Suprapubic skin (tissue), 4 donors: ENCODE data around the gene ZNF467. TPM values are rescaled to one million over a fixed set of nuclear protein-coding genes. Genes with fewer than 3 reads are reported as not detected.

Experiments used
- DNase-seq, 2 donors: peaks; one replicate each; pipeline ENCODE4 v3.0.0-alpha.2; 2019; ENCODE audit warnings: low spot score in 2 of 2
- H3K27ac ChIP-seq: fragments of 200-600 bp; sonication (generic); one replicate; pipeline ENCODE4 v1.5.1; 2019
- H3K27me3 ChIP-seq: fragments of 200-600 bp; sonication (generic); one replicate; pipeline ENCODE4 v1.5.1; 2019
- H3K36me3 ChIP-seq: fragments of 200-600 bp; sonication (generic); one replicate; pipeline ENCODE4 v1.5.1; 2019
- H3K4me1 ChIP-seq: fragments of 200-600 bp; sonication (generic); one replicate; pipeline ENCODE4 v1.5.1; 2019
- H3K4me3 ChIP-seq: fragments of 200-600 bp; sonication (generic); one replicate; pipeline ENCODE4 v1.5.1; 2019; ENCODE audit warnings: mild to moderate bottlenecking
- H3K9me3 ChIP-seq: fragments of 200-600 bp; sonication (generic); one replicate; pipeline ENCODE4 v1.5.1; 2019
- CTCF ChIP-seq, 2 donors: fragments of 200-600 bp in 1 of 2; fragments of 450-650 bp in 1 of 2; sonication (generic) in 1 of 2; IDR thresholded peaks; one replicate each; pipeline ENCODE4 v1.5.1; 2016 to 2019; ENCODE audit warnings: antibody characterized with exemption in 2 of 2, mild to moderate bottlenecking in 1 of 2, moderate library complexity in 1 of 2
- EP300 ChIP-seq: sonication (generic); formaldehyde crosslinking; IDR thresholded peaks from one replicate; pipeline ENCODE4 v1.6.1; 2017; ENCODE audit warnings: antibody characterized with exemption
- POLR2A ChIP-seq, 2 donors: fragments of 450-650 bp; IDR thresholded peaks; one replicate each; pipeline ENCODE4 v1.6.1; 2017; ENCODE audit warnings: antibody characterized with exemption in 2 of 2, mild to moderate bottlenecking in 2 of 2, moderate library complexity in 2 of 2
- POLR2AphosphoS5 ChIP-seq, 3 donors: sonication (generic); formaldehyde crosslinking; IDR thresholded peaks; one replicate each; pipeline ENCODE4 v1.6.1; 2017; ENCODE audit warnings: antibody characterized with exemption in 3 of 3
- WGBS: methylation state at CpG from one replicate; pipeline ENCODE4 v1.1.5; 2018; 5-methylcytosine and 5-hydroxymethylcytosine counted together
- total RNA-seq, 4 donors: library from RNA; depleted of rRNA; stranded (reverse); fragments of >200 nt; gene quantifications; one replicate each; pipeline ENCODE4 v1.1.0, GENCODE V29; 2016

Gene ZNF467
- total RNA-seq, 4 donors from 2014 or later: 2.9 to 10.8 (median 4.6) TPM

- 84% methylated on average over 8 of the region's 8 CpGs for WGBS
- Histone ChIP-seq H3K27ac (no peak overlapping the region), H3K9me3 (no peaks in the 10 kb centered on the region), H3K4me3 (no peak overlapping the region), H3K27me3 (peaks cover 10% of the 10 kb centered on the region), H3K4me1 (peaks cover 9% of the 10 kb centered on the region), H3K36me3 (peaks cover 24% of the 10 kb centered on the region)
- DNase-seq: no peak
- TF ChIP-seq POLR2AphosphoS5 (IDR thresholded peaks at IDR 0.05): no peak
- no peak for TF ChIP-seq CTCF (IDR thresholded peaks at IDR 0.05)
- no peak for TF ChIP-seq POLR2A (IDR thresholded peaks at IDR 0.05)
Observed at GRCh38 chr7:149767068-149767467, 6.3 kb downstream of the ZNF467 start.

GRCh38 chr7:149766135-149766675 is 7.2 kb downstream of the ZNF467 start:
- Histone ChIP-seq H3K9me3 (no peaks in the 10 kb centered on the region), H3K27me3 (peaks cover 10% of the 10 kb centered on the region), H3K4me1 (peaks cover 4% of the 10 kb centered on the region), H3K4me3 (no peak overlapping the region), H3K27ac (no peak overlapping the region), H3K36me3 (peaks cover 24% of the 10 kb centered on the region)
- no peak for DNase-seq
- TF ChIP-seq EP300 (no peak), POLR2AphosphoS5 (IDR thresholded peaks at IDR 0.05) (no peak), CTCF (IDR thresholded peaks at IDR 0.05) (no peak), POLR2A (IDR thresholded peaks at IDR 0.05) (no peak)
- 90% methylated on average over 18 of the region's 18 CpGs for WGBS

GRCh38 chr7:149765399-149766121 is 7.8 kb downstream of the ZNF467 start:
- no peak for DNase-seq
- Histone ChIP-seq H3K4me1 (no peaks in the 10 kb centered on the region), H3K27ac (no peak overlapping the region), H3K27me3 (peaks cover 10% of the 10 kb centered on the region), H3K9me3 (no peaks in the 10 kb centered on the region), H3K4me3 (no peak overlapping the region), H3K36me3 (peaks cover 24% of the 10 kb centered on the region)
- no peak for TF ChIP-seq CTCF (IDR thresholded peaks at IDR 0.05)
- no peak for TF ChIP-seq POLR2AphosphoS5 (IDR thresholded peaks at IDR 0.05)
- TF ChIP-seq POLR2A (IDR thresholded peaks at IDR 0.05): no peak
- no peak for TF ChIP-seq EP300
- 73% methylated on average over 43 of the region's 76 CpGs for WGBS

- no peaks in the 10 kb centered on the region for H3K9me3 ChIP-seq
- no peak for DNase-seq
- peaks cover 24% of the 10 kb centered on the region for H3K36me3 ChIP-seq
- no peak overlapping the region for H3K27ac ChIP-seq
- WGBS: 77% methylated on average over 58 of the region's 96 CpGs
- H3K4me1 ChIP-seq: no peaks in the 10 kb centered on the region
- TF ChIP-seq EP300: no peak
- no peak for TF ChIP-seq POLR2AphosphoS5 (IDR thresholded peaks at IDR 0.05)
- no peak for TF ChIP-seq POLR2A (IDR thresholded peaks at IDR 0.05)
- H3K27me3 ChIP-seq: peaks cover 10% of the 10 kb centered on the region
- H3K4me3 ChIP-seq: no peak overlapping the region
Observed at GRCh38 chr7:149764481-149765398, 8.6 kb downstream of the ZNF467 start.

- Histone ChIP-seq H3K27me3 (peaks cover 10% of the 10 kb centered on the region), H3K9me3 (no peaks in the 10 kb centered on the region), H3K4me3 (no peak overlapping the region), H3K4me1 (no peaks in the 10 kb centered on the region), H3K27ac (no peak overlapping the region), H3K36me3 (peaks cover 24% of the 10 kb centered on the region)
- 88% methylated on average over 22 of the region's 22 CpGs for WGBS
- no peak for DNase-seq
- TF ChIP-seq POLR2AphosphoS5 (IDR thresholded peaks at IDR 0.05) (no peak), POLR2A (IDR thresholded peaks at IDR 0.05) (no peak), EP300 (no peak), CTCF (IDR thresholded peaks at IDR 0.05) (no peak)
Observed at GRCh38 chr7:149763563-149764240, 9.7 kb downstream of the ZNF467 start.
